ENCODE results near the gene CDPF1. TPM values are rescaled to one million over a fixed set of nuclear protein-coding genes. Genes with fewer than 3 reads are reported as not detected.

CDPF1 gene
- total RNA-seq, 2 experiments from 2014 or later = 8.1 to 8.8 TPM

Other genes with a start within 250 kb of the CDPF1 start
- 1 to 10 TPM; 6.2 to 8.9 TPM for gene PPARA, start 99.8 kb downstream of the CDPF1 start, total RNA-seq
- gene PKDREJ, start 13.1 kb upstream of the CDPF1 start, total RNA-seq = not detected
- gene TTC38, start 17.7 kb upstream of the CDPF1 start, total RNA-seq = 1 to 10 TPM; 5.2 to 5.8 TPM
- gene GTSE1, start 46.6 kb upstream of the CDPF1 start, total RNA-seq = 10 to 100 TPM; 39.9 to 42.4 TPM
- 10 to 100 TPM; 61.4 to 75.3 TPM for gene TRMU, start 85.4 kb upstream of the CDPF1 start, total RNA-seq

Data from activated CD4-positive, alpha-beta T cell treated with anti-CD3 and anti-CD28 coated beads for 36 hours (primary cell).